ENCODE results near the gene TFAP2E.

The TFAP2E gene

GRCh38 chr1:35598895-35599294 lies 25.8 kb downstream of the TFAP2E start:
- DNase-seq: no peak

- DNase-seq: no peak
These were observed 26.3 kb downstream of the TFAP2E start for GRCh38 chr1:35599411-35599810.

- DNase-seq: no peak
These were observed 27.5 kb downstream of the TFAP2E start for GRCh38 chr1:35600593-35600992.

GRCh38 chr1:35603468-35603867 lies 30.4 kb downstream of the TFAP2E start:
- DNase-seq: no peak

- DNase-seq: no peak
These were observed 30.8 kb downstream of the TFAP2E start for GRCh38 chr1:35603941-35604340.

GRCh38 chr1:35605071-35605866 lies 32.2 kb downstream of the TFAP2E start:
- DNase-seq: no peak

GRCh38 chr1:35605867-35606182 lies 32.7 kb downstream of the TFAP2E start:
- DNase-seq: no peak

- no peak for DNase-seq
These were observed 38.5 kb downstream of the TFAP2E start for GRCh38 chr1:35611655-35612054.

- DNase-seq: no peak
These were observed 42.3 kb downstream of the TFAP2E start for GRCh38 chr1:35615440-35615839.

- DNase-seq: no peak
These were observed 46.4 kb downstream of the TFAP2E start for GRCh38 chr1:35619237-35620121.

- no peak for DNase-seq
These were observed 49.5 kb downstream of the TFAP2E start for GRCh38 chr1:35622510-35623178.

GRCh38 chr1:35623832-35624231 lies 50.7 kb downstream of the TFAP2E start:
- no peak for DNase-seq

GRCh38 chr1:35629051-35629450 lies 55.9 kb downstream of the TFAP2E start:
- no peak for DNase-seq

- no peak for DNase-seq
These were observed 58.3 kb downstream of the TFAP2E start for GRCh38 chr1:35631396-35631795.

- DNase-seq: no peak
These were observed 60.4 kb downstream of the TFAP2E start for GRCh38 chr1:35633547-35633946.

GRCh38 chr1:35637401-35637809 lies 64.3 kb downstream of the TFAP2E start:
- DNase-seq: peak in 1 of 2 donors; percentile 67

- DNase-seq: no peak
These were observed 67.5 kb downstream of the TFAP2E start for GRCh38 chr1:35640380-35641232.

- peak; percentile 94 to 96 for DNase-seq
These were observed 68.2 kb downstream of the TFAP2E start, which contains the start of gene PSMB2 for GRCh38 chr1:35641233-35641866. TSS of gene PSMB2 (minus strand) at chr1:35641526. CDS start at chr1:35641432, 94 bp downstream.

- peak in 1 of 2 donors; percentile 22 for DNase-seq
These were observed 69.4 kb downstream of the TFAP2E start for GRCh38 chr1:35642471-35642955.

- no peak for DNase-seq
These were observed 71.1 kb downstream of the TFAP2E start for GRCh38 chr1:35644204-35644603.

Data from CD4-positive, alpha-beta T cell treated with Interleukin-4 for 1 hour (primary cell).